ENCODE results near the gene MYPN. TPM values are rescaled to one million over a fixed set of nuclear protein-coding genes. Genes with fewer than 3 reads are reported as not detected.

MYPN gene
- total RNA-seq, 1 donor from 2014 or later = 124 TPM

DNA sequence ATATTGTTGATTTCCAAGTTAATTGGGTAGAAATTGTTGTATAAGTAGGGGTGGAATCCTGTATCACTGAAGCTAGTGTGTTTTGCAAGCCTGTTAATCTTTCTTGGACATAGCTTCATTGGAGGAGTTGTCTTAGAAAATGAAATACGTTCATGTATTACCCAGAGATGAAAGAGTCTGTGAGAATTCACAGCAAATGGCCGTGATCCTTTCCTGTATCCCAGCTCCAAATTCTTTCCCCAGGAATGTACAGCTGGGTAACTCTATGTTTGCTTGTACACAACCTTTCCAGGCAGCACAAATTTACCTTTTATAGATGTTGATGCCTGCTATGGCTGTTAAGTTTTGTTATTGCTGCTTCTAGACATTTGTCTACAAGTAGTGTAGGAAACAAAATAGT, 18.7 kb downstream of the MYPN start:
- Histone ChIP-seq H3K4me1 (peaks cover 54% of the 10 kb centered on the region), H3K36me3 (no peaks in the 10 kb centered on the region), H3K27ac (replicated peaks) (peak overlapping the region; percentile 25), H3K9me3 (replicated peaks) (no peaks in the 10 kb centered on the region), H3K4me3 (no peak overlapping the region), H3K27me3 (ENCODE audit: low read depth) (no peaks in the 10 kb centered on the region)
- intact Hi-C loops (cut with micrococcal nuclease) = no loop called here
- TF ChIP-seq, protein P1, sequence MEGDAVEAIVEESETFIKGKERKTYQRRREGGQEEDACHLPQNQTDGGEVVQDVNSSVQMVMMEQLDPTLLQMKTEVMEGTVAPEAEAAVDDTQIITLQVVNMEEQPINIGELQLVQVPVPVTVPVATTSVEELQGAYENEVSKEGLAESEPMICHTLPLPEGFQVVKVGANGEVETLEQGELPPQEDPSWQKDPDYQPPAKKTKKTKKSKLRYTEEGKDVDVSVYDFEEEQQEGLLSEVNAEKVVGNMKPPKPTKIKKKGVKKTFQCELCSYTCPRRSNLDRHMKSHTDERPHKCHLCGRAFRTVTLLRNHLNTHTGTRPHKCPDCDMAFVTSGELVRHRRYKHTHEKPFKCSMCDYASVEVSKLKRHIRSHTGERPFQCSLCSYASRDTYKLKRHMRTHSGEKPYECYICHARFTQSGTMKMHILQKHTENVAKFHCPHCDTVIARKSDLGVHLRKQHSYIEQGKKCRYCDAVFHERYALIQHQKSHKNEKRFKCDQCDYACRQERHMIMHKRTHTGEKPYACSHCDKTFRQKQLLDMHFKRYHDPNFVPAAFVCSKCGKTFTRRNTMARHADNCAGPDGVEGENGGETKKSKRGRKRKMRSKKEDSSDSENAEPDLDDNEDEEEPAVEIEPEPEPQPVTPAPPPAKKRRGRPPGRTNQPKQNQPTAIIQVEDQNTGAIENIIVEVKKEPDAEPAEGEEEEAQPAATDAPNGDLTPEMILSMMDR (IDR thresholded peaks at IDR 0.05; ENCODE audit: borderline replicate concordance) = no peak
- DNase-seq = no peak

DNA sequence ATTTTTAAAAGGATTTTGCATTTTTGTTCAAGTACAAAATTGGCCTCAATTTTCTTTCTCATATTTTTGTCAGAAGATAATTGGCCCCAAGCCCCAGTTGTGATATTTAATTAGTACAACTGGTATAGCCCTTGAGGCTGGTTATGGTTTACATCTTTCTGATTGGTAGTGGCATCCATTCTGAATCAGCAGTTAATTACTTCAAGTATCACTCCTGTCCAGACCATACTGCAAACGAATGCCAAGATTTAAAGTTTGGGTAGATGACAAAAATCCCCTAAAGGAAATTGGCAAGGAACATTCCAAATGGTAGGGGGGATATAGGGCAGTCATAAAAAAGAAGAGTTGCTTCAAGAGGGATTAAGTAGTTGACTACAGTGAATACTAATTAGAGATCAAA, 23.1 kb downstream of the MYPN start:
- H3K4me1 ChIP-seq = peaks cover 62% of the 10 kb centered on the region
- no peaks in the 10 kb centered on the region for H3K27me3 ChIP-seq (ENCODE audit: low read depth)
- intact Hi-C loops (cut with micrococcal nuclease) = no loop called here
- H3K27ac ChIP-seq (replicated peaks) = peak overlapping the region; percentile 45
- H3K9me3 ChIP-seq (replicated peaks) = no peaks in the 10 kb centered on the region
- no peaks in the 10 kb centered on the region for H3K36me3 ChIP-seq
- no peak for DNase-seq
- no peak overlapping the region for H3K4me3 ChIP-seq
- TF ChIP-seq, protein P1 (IDR thresholded peaks at IDR 0.05; ENCODE audit: borderline replicate concordance) = no peak

DNA sequence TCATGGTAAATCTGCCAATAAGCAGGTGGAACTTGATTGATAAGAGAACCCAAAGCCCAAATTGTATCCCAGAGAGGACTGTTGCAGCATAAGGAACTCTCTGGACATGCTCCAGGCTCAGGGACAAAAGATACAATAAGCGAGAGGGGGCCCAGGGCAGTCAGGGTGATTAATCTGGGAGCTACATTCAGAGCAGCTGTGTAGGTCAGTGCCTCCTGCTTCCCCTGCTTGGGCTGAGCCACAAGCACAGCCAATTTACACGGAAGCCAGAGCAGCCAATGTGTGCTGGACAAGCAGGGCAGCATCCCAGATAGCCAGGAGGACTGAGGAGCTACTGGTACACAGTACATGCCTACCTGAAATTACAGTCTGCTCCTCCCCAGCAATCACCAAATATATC, 24.2 kb downstream of the MYPN start:
- Histone ChIP-seq H3K36me3 (no peaks in the 10 kb centered on the region), H3K4me1 (peaks cover 52% of the 10 kb centered on the region), H3K9me3 (replicated peaks) (no peaks in the 10 kb centered on the region), H3K27me3 (ENCODE audit: low read depth) (no peaks in the 10 kb centered on the region), H3K27ac (replicated peaks) (peak overlapping the region; percentile 45), H3K4me3 (no peak overlapping the region)
- no peak for DNase-seq
- TF ChIP-seq, protein P1 (IDR thresholded peaks at IDR 0.05; ENCODE audit: borderline replicate concordance) = no peak
- intact Hi-C loops (cut with micrococcal nuclease) = no loop called here

DNA sequence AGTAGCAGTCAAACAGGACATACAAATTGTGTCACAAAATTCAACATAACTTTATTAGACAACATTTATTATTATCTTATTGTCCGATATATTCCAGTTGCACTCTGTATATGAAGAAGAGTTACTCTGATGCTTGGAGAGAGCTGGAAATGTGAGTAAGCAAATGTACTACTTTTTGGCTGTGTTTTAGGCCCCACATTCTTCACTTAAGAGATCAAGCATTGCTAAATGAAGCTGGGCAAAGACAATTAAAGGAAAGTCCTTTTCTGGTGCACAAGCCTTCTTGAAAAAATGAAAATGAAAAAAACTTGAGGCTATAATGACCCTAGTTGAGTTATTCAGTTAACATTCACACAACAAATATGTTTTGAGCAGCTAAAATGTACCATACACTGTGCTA, 26.1 kb downstream of the MYPN start:
- intact Hi-C loops (cut with micrococcal nuclease) = no loop called here
- Histone ChIP-seq H3K9me3 (replicated peaks) (no peaks in the 10 kb centered on the region), H3K4me3 (peak overlapping the region; percentile 18), H3K27ac (replicated peaks) (peak overlapping the region; percentile 76), H3K4me1 (peaks cover 63% of the 10 kb centered on the region), H3K27me3 (ENCODE audit: low read depth) (no peaks in the 10 kb centered on the region), H3K36me3 (no peaks in the 10 kb centered on the region)
- DNase-seq = no peak
- TF ChIP-seq, protein P1 (IDR thresholded peaks at IDR 0.05; ENCODE audit: borderline replicate concordance) = no peak

DNA sequence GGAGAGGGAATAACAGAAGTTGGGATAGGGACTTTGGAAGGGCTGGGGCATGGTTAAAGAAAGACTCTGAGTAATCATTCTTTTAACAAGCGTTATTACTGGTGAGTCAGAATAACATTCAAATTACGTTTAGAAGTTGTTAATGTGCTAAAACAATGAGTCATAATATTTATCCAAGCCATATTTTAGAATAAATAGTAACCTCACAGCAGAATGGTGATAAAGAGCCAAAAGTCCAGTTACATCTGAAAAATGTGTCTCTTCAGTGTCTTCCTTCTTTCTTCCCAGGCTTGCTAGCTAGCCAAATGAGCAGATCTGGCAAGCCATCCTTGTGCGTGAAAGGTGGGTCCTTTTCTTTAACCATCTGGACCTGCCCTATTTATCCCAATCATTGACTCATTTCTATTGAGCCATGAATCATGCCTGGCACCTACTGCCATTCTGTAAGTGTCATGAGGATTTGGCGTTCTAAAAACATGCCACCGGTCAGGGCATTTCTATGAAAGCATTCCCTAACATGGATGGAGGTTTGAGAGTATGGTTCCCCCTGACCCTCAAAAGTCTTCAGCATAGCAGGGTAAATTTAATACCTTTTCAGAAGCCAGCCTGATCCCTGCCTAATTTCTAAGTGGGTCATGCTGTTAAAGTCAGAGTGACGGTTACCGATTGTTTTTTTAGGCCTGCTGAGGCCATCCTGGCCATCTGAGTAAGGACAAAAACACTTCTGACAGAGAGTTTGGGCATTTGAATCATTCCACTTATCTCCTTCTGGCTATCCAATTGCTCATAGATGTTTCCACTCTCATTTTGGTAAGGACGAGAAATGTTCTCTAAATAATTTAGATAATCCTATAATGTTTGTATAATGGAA, 26.9 kb downstream of the MYPN start:
- Histone ChIP-seq H3K9me3 (replicated peaks) (no peaks in the 10 kb centered on the region), H3K27me3 (ENCODE audit: low read depth) (no peaks in the 10 kb centered on the region), H3K4me3 (peak overlapping the region; percentile 18), H3K36me3 (no peaks in the 10 kb centered on the region), H3K4me1 (peaks cover 63% of the 10 kb centered on the region), H3K27ac (replicated peaks) (peak overlapping the region; percentile 76)
- intact Hi-C loops (cut with micrococcal nuclease) = no loop called here
- TF ChIP-seq, protein P1 (IDR thresholded peaks at IDR 0.05; ENCODE audit: borderline replicate concordance) = no peak
- no peak for DNase-seq
